GM18858 (cell line): ENCODE results near the gene PRPH.

ENCODE experiments used
- ATAC-seq: cut with Tn5 transposase; IDR thresholded peaks from one replicate; pipeline ENCODE4 v1.9.1; 2021; ENCODE audit not compliant: unreplicated experiment

Gene PRPH

DNA sequence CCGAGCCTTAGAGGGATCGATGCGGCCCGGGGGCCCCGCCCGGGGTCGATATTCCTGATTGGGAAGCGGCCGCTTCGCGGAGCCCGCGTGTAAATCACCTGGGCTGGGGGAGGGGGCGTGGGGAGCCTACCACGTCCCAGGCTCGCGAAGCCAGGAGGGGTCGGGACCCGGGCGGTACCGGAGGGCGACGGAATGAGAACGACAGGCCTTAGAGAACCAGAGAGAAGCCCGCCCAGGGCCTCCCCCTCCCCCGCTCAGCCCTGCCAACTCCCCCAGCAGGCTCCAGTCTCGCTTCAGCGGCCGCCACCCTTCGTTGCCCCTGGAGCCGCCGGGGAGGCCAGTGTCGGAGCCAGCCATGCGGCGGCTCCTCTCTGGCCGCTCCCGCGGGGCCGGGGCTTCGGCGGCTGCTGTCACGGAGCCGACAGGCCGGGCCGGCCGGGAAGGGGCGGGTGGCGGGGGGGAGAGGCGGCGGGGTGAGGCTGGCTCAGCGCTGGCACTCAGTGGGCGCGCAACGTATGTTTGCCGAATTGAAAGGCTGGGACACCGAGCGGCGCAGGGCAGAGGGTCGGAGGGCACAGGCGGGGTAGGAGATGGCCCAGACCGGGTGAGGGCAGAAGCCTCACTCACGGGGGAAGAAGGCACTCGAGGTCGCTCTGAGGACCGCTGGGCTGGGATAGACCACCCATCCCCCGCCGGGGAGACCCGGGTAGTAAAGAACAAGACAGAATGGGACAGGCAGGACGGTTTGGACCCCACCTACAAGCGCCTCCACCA is 50.3 kb downstream of the PRPH start:
- no peak for ATAC-seq

GRCh38 chr12:49345825-49346658 is 51.1 kb downstream of the PRPH start:
- ATAC-seq = no peak

GRCh38 chr12:49346659-49347310 is 51.8 kb downstream of the PRPH start, which contains the start of gene DNAJC22:
Gene DNAJC22 (plus strand): TSS chr12:49346888. CDS start chr12:49348873, 1,985 bp downstream.
- ATAC-seq = no peak

- no peak for ATAC-seq
Observed at GRCh38 chr12:49347311-49348193, 52.6 kb downstream of the PRPH start.
